Cardiac muscle cell (in vitro differentiated cells and primary cell): ENCODE measurements around the gene TAF6. TPM values are rescaled to one million over a fixed set of nuclear protein-coding genes. Genes with fewer than 3 reads are reported as not detected.

Source experiments
- DNase-seq, 2 donors: peaks; one replicate each; pipeline versions ENCODE4 v3.0.0 to v3.0.0-alpha.2; 2010 to 2017; ENCODE audit warnings: low read depth in 1 of 2, low spot score in 1 of 2
- H3K27ac ChIP-seq: fragments of 200-600 bp; sonication (generic); 2 replicates; pipeline ENCODE4 v1.5.1; 2016
- H3K27me3 ChIP-seq: fragments of 200-600 bp; sonication (generic); 2 replicates; pipeline ENCODE4 v1.6.0; 2016; ENCODE audit warnings: control low read depth
- H3K36me3 ChIP-seq: fragments of 200-600 bp; sonication (generic); 2 replicates; pipeline ENCODE4 v1.5.1; 2016; ENCODE audit warnings: control low read depth
- H3K4me1 ChIP-seq: fragments of 200-600 bp; sonication (generic); 2 replicates; pipeline ENCODE4 v1.8.1; 2017; ENCODE audit warnings: low read depth, mild to moderate bottlenecking, mixed run types
- H3K4me3 ChIP-seq: fragments of 200-600 bp; sonication (generic); 2 replicates; pipeline ENCODE4 v1.5.1; 2016; ENCODE audit warnings: mild to moderate bottlenecking
- H3K9me3 ChIP-seq: fragments of 200-600 bp; sonication (generic); 2 replicates; pipeline ENCODE4 v1.5.1; 2017; ENCODE audit warnings: low read depth, mild to moderate bottlenecking, control low read depth
- CTCF ChIP-seq: IDR thresholded peaks from 2 replicates; pipeline ENCODE4 v1.5.1; 2012; ENCODE audit warnings: low read depth, mild to moderate bottlenecking, low read length
- polyA plus RNA-seq: library from polyadenylated mRNA; unstranded; fragments of >200 nt; fragmentation: Nextera tagmentation; extraction: Ambion mirVana; gene quantifications from 2 replicates; pipeline ENCODE4 v1.2.1, GENCODE V29; 2016
- total RNA-seq: library from RNA; depleted of rRNA; stranded (reverse); fragments of >200 nt; gene quantifications from 2 replicates; pipeline ENCODE4 v1.2.3, GENCODE V29; 2016

The TAF6 gene
- total and polyA plus RNA-seq, 2 experiments from 2014 or later: 99.4 to 163 TPM

- Histone ChIP-seq H3K27me3 (no peaks in the 10 kb centered on the region), H3K27ac (no peak overlapping the region), H3K4me3 (no peak overlapping the region), H3K9me3 (no peaks in the 10 kb centered on the region), H3K4me1 (no peaks in the 10 kb centered on the region), H3K36me3 (peaks cover 20% of the 10 kb centered on the region)
- no peak for TF ChIP-seq CTCF
- peak in 1 of 2 donors; percentile 94 for DNase-seq
Measured at GRCh38 chr7:100102950-100103840, 16.0 kb downstream of the TAF6 start.

- no peaks in the 10 kb centered on the region for H3K27me3 ChIP-seq
- TF ChIP-seq CTCF: no peak
- H3K4me3 ChIP-seq: peak within 1 kb of the TSS; percentile 86
- peak within 1 kb of the TSS; percentile 90 for H3K27ac ChIP-seq
- no peaks in the 10 kb centered on the region for H3K4me1 ChIP-seq
- no peaks in the 10 kb centered on the region for H3K9me3 ChIP-seq
- peak; percentile 98 to 100 for DNase-seq
- peaks cover 29% of the 10 kb centered on the region for H3K36me3 ChIP-seq
Measured at GRCh38 chr7:100101016-100101862, 17.9 kb downstream of the TAF6 start, which contains the start of the genes AP4M1 and MCM7. AP4M1 (plus strand) TSS chr7:100101643; CDS start chr7:100101715, 72 bp downstream. MCM7 (minus strand) TSS chr7:100101397; CDS start chr7:100101294, 103 bp downstream.

- Histone ChIP-seq H3K27ac (peak overlapping the region; percentile 88), H3K9me3 (no peaks in the 10 kb centered on the region), H3K4me3 (peak overlapping the region; percentile 86), H3K27me3 (no peaks in the 10 kb centered on the region), H3K36me3 (peaks cover 35% of the 10 kb centered on the region), H3K4me1 (no peaks in the 10 kb centered on the region)
- no peak for TF ChIP-seq CTCF
- peak; percentile 97 to 100 for DNase-seq
Measured at GRCh38 chr7:100100420-100101015, 18.6 kb downstream of the TAF6 start.

- no peak overlapping the region for H3K27ac ChIP-seq
- peaks cover 46% of the 10 kb centered on the region for H3K36me3 ChIP-seq
- no peaks in the 10 kb centered on the region for H3K27me3 ChIP-seq
- no peak for DNase-seq
- H3K4me3 ChIP-seq: peak overlapping the region; percentile 86
- TF ChIP-seq CTCF: no peak
- H3K4me1 ChIP-seq: no peaks in the 10 kb centered on the region
- H3K9me3 ChIP-seq: no peaks in the 10 kb centered on the region
Measured at GRCh38 chr7:100099452-100099851, 19.7 kb downstream of the TAF6 start.

GRCh38 chr7:100098913-100099312 lies 20.2 kb downstream of the TAF6 start:
- H3K27me3 ChIP-seq: no peaks in the 10 kb centered on the region
- no peak overlapping the region for H3K27ac ChIP-seq
- H3K9me3 ChIP-seq: no peaks in the 10 kb centered on the region
- H3K4me3 ChIP-seq: no peak overlapping the region
- H3K4me1 ChIP-seq: no peaks in the 10 kb centered on the region
- DNase-seq: no peak
- TF ChIP-seq CTCF: no peak
- peaks cover 51% of the 10 kb centered on the region for H3K36me3 ChIP-seq
